HepG2 (cell line): Measurements from ENCODE around the gene ZNF571. TPM values are rescaled to one million over a fixed set of nuclear protein-coding genes. Genes with fewer than 3 reads are reported as not detected.
A peak's percentile ranks its signal among the peaks of the same experiment; 100 is the strongest.

Source experiments
- DMAP1 ChIP-seq: IDR thresholded peaks from 2 replicates; pipeline ENCODE4 v1.6.1; 2016
- GMEB2 ChIP-seq: IDR thresholded peaks from 2 replicates; pipeline ENCODE4 v1.6.1; 2016; ENCODE audit warnings: missing biosample characterization, missing genetic modification reagents, low read depth
- KAT2B ChIP-seq: fragments of 150-350 bp; IDR thresholded peaks from 2 replicates; pipeline ENCODE4 v1.6.1; 2014; ENCODE audit warnings: low read depth, low read length, borderline replicate concordance
- KMT2B ChIP-seq: IDR thresholded peaks from 2 replicates; pipeline ENCODE4 v1.6.1; 2016; ENCODE audit warnings: missing genetic modification reagents, missing compliant biosample characterization
- NFKB2 ChIP-seq: sonication (generic); formaldehyde crosslinking; IDR thresholded peaks from 2 replicates; pipeline ENCODE4 v1.4.0; 2020; ENCODE audit warnings: missing genetic modification reagents, borderline replicate concordance
- PRDM10 ChIP-seq: sonication (generic); formaldehyde crosslinking; IDR thresholded peaks from 2 replicates; pipeline ENCODE4 v1.4.0; 2020; ENCODE audit warnings: low read depth, missing genetic modification reagents
- RFXAP ChIP-seq: sonication (generic); formaldehyde crosslinking; IDR thresholded peaks from 2 replicates; pipeline ENCODE4 v1.4.0; 2020; ENCODE audit warnings: missing genetic modification reagents, borderline replicate concordance
- TGIF2 ChIP-seq: IDR thresholded peaks from 2 replicates; pipeline ENCODE4 v1.6.1; 2016; ENCODE audit warnings: control low read depth, missing compliant biosample characterization
- ZMYM4 ChIP-seq: sonication (generic); formaldehyde crosslinking; IDR thresholded peaks from 2 replicates; pipeline ENCODE4 v1.8.1; 2023; ENCODE audit warnings: mild to moderate bottlenecking, missing genetic modification reagents
- ZNF605 ChIP-seq: sonication (generic); formaldehyde crosslinking; IDR thresholded peaks from 2 replicates; pipeline ENCODE4 v1.8.0; 2022; ENCODE audit warnings: mild to moderate bottlenecking, missing genetic modification reagents
- ZNF660 ChIP-seq: sonication (generic); formaldehyde crosslinking; IDR thresholded peaks from 2 replicates; pipeline ENCODE4 v1.5.1; 2020; ENCODE audit warnings: mild to moderate bottlenecking, low read depth, missing genetic modification reagents, borderline replicate concordance
- polyA plus RNA-seq, 8 experiments: library from polyadenylated mRNA; depleted of rRNA in 3 of 8; stranded (reverse) in 7 of 8; unstranded in 1 of 8; fragments of >200 nt; fragmentation: Illumina TruSeq in 4 of 8; extraction: Trizol in 4 of 8; gene quantifications; 2 replicates each; pipeline versions ENCODE4 v1.2.1 to v1.2.3, GENCODE V29; 2011 to 2016; ENCODE audit warnings: low read depth in 4 of 8, missing spikeins in 1 of 8, mixed read lengths in 1 of 8; ENCODE audit not compliant: insufficient read depth in 1 of 8
- total RNA-seq, 5 experiments: library from RNA; depleted of rRNA; stranded (reverse); fragments of >200 nt; fragmentation: Illumina TruSeq; extraction: Trizol; gene quantifications; 2 replicates each; pipeline ENCODE4 v1.2.3, GENCODE V29; 2016; ENCODE audit warnings: low read depth in 1 of 5
- TF ChIP-seq, protein P1 (sequence below): sonication (generic); formaldehyde crosslinking; IDR thresholded peaks from 2 replicates; pipeline ENCODE4 v1.5.0; 2020; ENCODE audit warnings: mild to moderate bottlenecking, missing genetic modification reagents, borderline replicate concordance
- TF ChIP-seq, protein P2 (sequence below): sonication (generic); formaldehyde crosslinking; IDR thresholded peaks from 2 replicates; pipeline ENCODE4 v1.8.1; 2022; ENCODE audit warnings: low read depth, mild to moderate bottlenecking, missing genetic modification reagents

Gene ZNF571
- total and polyA plus RNA-seq, 2 of the 13 experiments (the other 11 are each of a cell fraction or from before 2014, with no cell fraction given) = 1.3 to 1.9 TPM

DNA sequence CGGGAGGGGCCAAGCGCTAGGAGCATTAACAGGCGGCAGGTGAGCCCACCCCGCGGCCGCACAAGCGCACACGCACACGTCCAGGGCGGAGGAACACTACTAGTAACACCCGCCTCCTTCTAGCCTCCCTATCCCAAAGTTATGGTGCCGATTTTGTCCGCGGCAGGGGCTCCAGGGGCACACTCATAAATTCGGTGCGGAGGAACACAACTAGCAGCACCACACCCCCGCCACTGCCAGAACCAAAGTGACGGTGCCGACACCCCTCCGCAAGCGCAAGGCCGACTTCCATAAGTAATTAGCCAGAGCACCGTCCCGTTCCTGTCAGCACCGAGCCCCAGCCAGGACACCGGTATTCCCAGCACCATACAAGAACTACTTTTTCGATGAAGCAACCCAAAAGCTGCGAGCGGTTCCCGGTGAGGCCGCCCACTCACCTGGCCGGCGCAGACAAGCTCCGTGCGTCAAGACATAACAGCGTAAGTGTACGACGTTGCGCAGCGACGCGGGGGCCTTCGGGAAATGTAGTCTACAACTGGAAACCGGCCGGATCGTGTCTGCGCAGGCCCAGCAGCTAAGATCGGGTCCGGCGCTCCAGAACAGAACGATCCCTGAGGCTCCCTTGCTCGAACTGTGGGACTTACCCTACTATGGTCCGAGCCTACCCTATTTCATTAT lies at the start of gene ZNF571, which contains the start of gene ZNF540 (continued):
- TF ChIP-seq, protein P1, sequence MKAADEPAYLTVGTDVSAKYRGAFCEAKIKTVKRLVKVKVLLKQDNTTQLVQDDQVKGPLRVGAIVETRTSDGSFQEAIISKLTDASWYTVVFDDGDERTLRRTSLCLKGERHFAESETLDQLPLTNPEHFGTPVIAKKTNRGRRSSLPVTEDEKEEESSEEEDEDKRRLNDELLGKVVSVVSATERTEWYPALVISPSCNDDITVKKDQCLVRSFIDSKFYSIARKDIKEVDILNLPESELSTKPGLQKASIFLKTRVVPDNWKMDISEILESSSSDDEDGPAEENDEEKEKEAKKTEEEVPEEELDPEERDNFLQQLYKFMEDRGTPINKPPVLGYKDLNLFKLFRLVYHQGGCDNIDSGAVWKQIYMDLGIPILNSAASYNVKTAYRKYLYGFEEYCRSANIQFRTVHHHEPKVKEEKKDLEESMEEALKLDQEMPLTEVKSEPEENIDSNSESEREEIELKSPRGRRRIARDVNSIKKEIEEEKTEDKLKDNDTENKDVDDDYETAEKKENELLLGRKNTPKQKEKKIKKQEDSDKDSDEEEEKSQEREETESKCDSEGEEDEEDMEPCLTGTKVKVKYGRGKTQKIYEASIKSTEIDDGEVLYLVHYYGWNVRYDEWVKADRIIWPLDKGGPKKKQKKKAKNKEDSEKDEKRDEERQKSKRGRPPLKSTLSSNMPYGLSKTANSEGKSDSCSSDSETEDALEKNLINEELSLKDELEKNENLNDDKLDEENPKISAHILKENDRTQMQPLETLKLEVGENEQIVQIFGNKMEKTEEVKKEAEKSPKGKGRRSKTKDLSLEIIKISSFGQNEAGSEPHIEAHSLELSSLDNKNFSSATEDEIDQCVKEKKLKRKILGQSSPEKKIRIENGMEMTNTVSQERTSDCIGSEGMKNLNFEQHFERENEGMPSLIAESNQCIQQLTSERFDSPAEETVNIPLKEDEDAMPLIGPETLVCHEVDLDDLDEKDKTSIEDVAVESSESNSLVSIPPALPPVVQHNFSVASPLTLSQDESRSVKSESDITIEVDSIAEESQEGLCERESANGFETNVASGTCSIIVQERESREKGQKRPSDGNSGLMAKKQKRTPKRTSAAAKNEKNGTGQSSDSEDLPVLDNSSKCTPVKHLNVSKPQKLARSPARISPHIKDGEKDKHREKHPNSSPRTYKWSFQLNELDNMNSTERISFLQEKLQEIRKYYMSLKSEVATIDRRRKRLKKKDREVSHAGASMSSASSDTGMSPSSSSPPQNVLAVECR (CRISPR knock-in tag) = peak; percentile 91; the same call in 1 of the 2 replicates
- TF ChIP-seq, protein P2, sequence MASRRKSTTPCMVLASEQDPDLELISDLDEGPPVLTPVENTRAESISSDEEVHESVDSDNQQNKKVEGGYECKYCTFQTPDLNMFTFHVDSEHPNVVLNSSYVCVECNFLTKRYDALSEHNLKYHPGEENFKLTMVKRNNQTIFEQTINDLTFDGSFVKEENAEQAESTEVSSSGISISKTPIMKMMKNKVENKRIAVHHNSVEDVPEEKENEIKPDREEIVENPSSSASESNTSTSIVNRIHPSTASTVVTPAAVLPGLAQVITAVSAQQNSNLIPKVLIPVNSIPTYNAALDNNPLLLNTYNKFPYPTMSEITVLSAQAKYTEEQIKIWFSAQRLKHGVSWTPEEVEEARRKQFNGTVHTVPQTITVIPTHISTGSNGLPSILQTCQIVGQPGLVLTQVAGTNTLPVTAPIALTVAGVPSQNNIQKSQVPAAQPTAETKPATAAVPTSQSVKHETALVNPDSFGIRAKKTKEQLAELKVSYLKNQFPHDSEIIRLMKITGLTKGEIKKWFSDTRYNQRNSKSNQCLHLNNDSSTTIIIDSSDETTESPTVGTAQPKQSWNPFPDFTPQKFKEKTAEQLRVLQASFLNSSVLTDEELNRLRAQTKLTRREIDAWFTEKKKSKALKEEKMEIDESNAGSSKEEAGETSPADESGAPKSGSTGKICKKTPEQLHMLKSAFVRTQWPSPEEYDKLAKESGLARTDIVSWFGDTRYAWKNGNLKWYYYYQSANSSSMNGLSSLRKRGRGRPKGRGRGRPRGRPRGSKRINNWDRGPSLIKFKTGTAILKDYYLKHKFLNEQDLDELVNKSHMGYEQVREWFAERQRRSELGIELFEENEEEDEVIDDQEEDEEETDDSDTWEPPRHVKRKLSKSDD (CRISPR knock-in tag) = peak; percentile 55; the same call in 1 of the 2 replicates
- peak; percentile 93 for TF ChIP-seq KMT2B (CRISPR knock-in tag)
- peak; percentile 99 for TF ChIP-seq GMEB2
- TF ChIP-seq KAT2B = no peak
- TF ChIP-seq ZMYM4 = peak; percentile 76
- peak; percentile 70; the same call in 1 of the 2 replicates for TF ChIP-seq DMAP1
- TF ChIP-seq PRDM10 (CRISPR knock-in tag) = peak; percentile 54; the same call in 1 of the 2 replicates
- no peak for TF ChIP-seq ZNF660 (CRISPR knock-in tag)
- TF ChIP-seq RFXAP (CRISPR knock-in tag) = peak; percentile 53
- peak; percentile 56; the same call in 1 of the 2 replicates for TF ChIP-seq NFKB2 (CRISPR knock-in tag)
- TF ChIP-seq TGIF2 (CRISPR knock-in tag) = no peak
- TF ChIP-seq ZNF605 (CRISPR knock-in tag) = 0 out of 2 replicates have a peak, but pooled peaks have one; percentile 17
